Keratinocyte (primary cell): ENCODE results near the gene ARID5B. TPM values are rescaled to one million over a fixed set of nuclear protein-coding genes. Genes with fewer than 3 reads are reported as not detected.

Experiments used
- DNase-seq: peaks from one replicate; pipeline ENCODE4 v3.0.0-alpha.2; 2011; ENCODE audit warnings: low read depth, missing footprints, low spot score
- FAIRE-seq: peaks from 2 replicates; lab custom pipeline; 2011; peaks lifted over from hg19 to GRCh38; lab: Jason Lieb, UNC
- H2AFZ ChIP-seq: 2 replicates; pipeline ENCODE4 v1.6.0; 2012; ENCODE audit warnings: low read length, control low read depth, inconsistent platforms; ENCODE audit not compliant: control insufficient read depth
- H3K27ac ChIP-seq: 2 replicates; pipeline ENCODE4 v1.5.1; 2011; ENCODE audit warnings: low read length; ENCODE audit not compliant: control insufficient read depth, insufficient read depth
- H3K27me3 ChIP-seq: 3 replicates; pipeline ENCODE4 v1.6.0; 2011; ENCODE audit warnings: low read length; ENCODE audit not compliant: control insufficient read depth, insufficient read depth; ENCODE audit errors: extremely low read depth
- H3K36me3 ChIP-seq, 2 experiments: 2 replicates in 1 of 2; 3 replicates in 1 of 2; pipeline ENCODE4 v1.5.1; 2011; ENCODE audit warnings: low read length in 2 of 2, mild to moderate bottlenecking in 1 of 2; ENCODE audit not compliant: control insufficient read depth in 2 of 2, insufficient read depth in 2 of 2; ENCODE audit errors: extremely low read depth in 1 of 2
- H3K4me1 ChIP-seq: 3 replicates; pipeline ENCODE4 v1.5.1; 2011; ENCODE audit warnings: low read length; ENCODE audit not compliant: control insufficient read depth, insufficient read depth; ENCODE audit errors: extremely low read depth
- H3K4me2 ChIP-seq: 3 replicates; pipeline ENCODE4 v1.6.0; 2011; ENCODE audit warnings: low read depth, low read length; ENCODE audit not compliant: control insufficient read depth, insufficient read depth; ENCODE audit errors: extremely low read depth
- H3K4me3 ChIP-seq, 3 experiments: fragments of 200-600 bp in 1 of 3; sonication (generic) in 1 of 3; 2 replicates in 2 of 3; 3 replicates in 1 of 3; pipeline ENCODE4 v1.5.1; 2011 to 2016; ENCODE audit warnings: low read length in 3 of 3, mild to moderate bottlenecking in 3 of 3, control low read depth in 2 of 3, inconsistent platforms in 1 of 3, low read depth in 1 of 3, mixed read lengths in 1 of 3, mixed run types in 1 of 3, moderate library complexity in 1 of 3; ENCODE audit not compliant: control insufficient read depth in 2 of 3, insufficient read depth in 2 of 3; ENCODE audit errors: extremely low read depth in 1 of 3
- H3K79me2 ChIP-seq: 2 replicates; pipeline ENCODE4 v1.6.0; 2012; ENCODE audit warnings: low read length; ENCODE audit not compliant: control insufficient read depth, insufficient read depth
- H3K9ac ChIP-seq: 3 replicates; pipeline ENCODE4 v1.6.0; 2011; ENCODE audit warnings: low read length; ENCODE audit not compliant: control insufficient read depth, insufficient read depth; ENCODE audit errors: extremely low read depth
- H3K9me1 ChIP-seq: 3 replicates; pipeline ENCODE4 v1.6.0; 2011; ENCODE audit warnings: low read length; ENCODE audit not compliant: control insufficient read depth, insufficient read depth; ENCODE audit errors: extremely low read depth
- H3K9me3 ChIP-seq: 2 replicates; pipeline ENCODE4 v1.5.1; 2012; ENCODE audit warnings: low read depth, low read length; ENCODE audit not compliant: control insufficient read depth
- H4K20me1 ChIP-seq: 3 replicates; pipeline ENCODE4 v1.6.0; 2011; ENCODE audit warnings: low read length; ENCODE audit not compliant: control insufficient read depth, insufficient read depth; ENCODE audit errors: extremely low read depth
- CTCF ChIP-seq, 3 experiments: IDR thresholded peaks in 1 of 3; conservative IDR thresholded peaks in 1 of 3; optimal IDR thresholded peaks in 1 of 3; 2 replicates in 2 of 3; 3 replicates in 1 of 3; pipeline versions ENCODE3 to v1.5.1; 2011; ENCODE audit warnings: low read length in 3 of 3, mild to moderate bottlenecking in 3 of 3, moderate library complexity in 2 of 3, control low read depth in 1 of 3, inconsistent platforms in 1 of 3; ENCODE audit not compliant: insufficient read depth in 2 of 3; ENCODE audit errors: extremely low read depth in 1 of 3
- EZH2 ChIP-seq: IDR thresholded peaks from one replicate; pipeline ENCODE4 v1.6.1; 2012; ENCODE audit warnings: inconsistent platforms, mild to moderate bottlenecking, low read length, moderate library complexity
- dilution Hi-C: fragments of 300-500 bp; cut with MboI; formaldehyde crosslinking; loops from one replicate; pipeline ENCODE4 v1.7.0; 2020; ENCODE audit warnings: low sequenced_read_pairs; ENCODE audit not compliant: extremely low pct_ligation_motif_present
- polyA plus RNA-seq, 5 experiments: library from polyadenylated mRNA; depleted of rRNA in 3 of 5; stranded (reverse) in 3 of 5; stranded (forward) in 1 of 5; unstranded in 1 of 5; fragments of >200 nt; gene quantifications; 1 replicate in 1 of 5; 2 replicates in 3 of 5; 3 replicates in 1 of 5; pipeline versions ENCODE4 v1.2.1 to v1.2.3, GENCODE V29; 2011 to 2012; ENCODE audit warnings: missing spikeins in 2 of 5, low read depth in 1 of 5, low replicate concordance in 1 of 5

Gene ARID5B
- polyA plus RNA-seq, 1 donor (not counting 4 experiments of a cell fraction or from before 2014, with no cell fraction given) = 7.0 TPM

- dilution Hi-C loops = no loop called here
- Histone ChIP-seq H3K9ac (no peak overlapping the region), H3K9me3 (no peaks in the 10 kb centered on the region), H3K4me2 (no peak overlapping the region), H3K27ac (no peak overlapping the region), H3K4me1 (peaks cover 12% of the 10 kb centered on the region), H3K4me3 (no peak overlapping the region), H3K27me3 (no peaks in the 10 kb centered on the region), H2AFZ (no peak overlapping the region), H3K9me1 (no peaks in the 10 kb centered on the region), H3K36me3 (peaks cover 0 to 2% of the 10 kb centered on the region in 2 experiments), H4K20me1 (no peaks in the 10 kb centered on the region), H3K79me2 (peaks cover 4% of the 10 kb centered on the region)
- no peak for DNase-seq
- FAIRE-seq = no peak
- no peak for TF ChIP-seq CTCF (optimal IDR thresholded peaks at IDR 0.05 in 1 of 3, IDR thresholded peaks at IDR 0.05 in 1 of 3, conservative IDR thresholded peaks at IDR 0.05 in 1 of 3; ENCODE audit: extremely low read depth in 1 of 3, insufficient read depth in 2 of 3, low read length in 3 of 3)
- TF ChIP-seq EZH2 = no peak
Observed at GRCh38 chr10:61973169-61973568, 71.7 kb downstream of the ARID5B start.

- Histone ChIP-seq H3K4me2 (no peak overlapping the region), H3K4me1 (peaks cover 12% of the 10 kb centered on the region), H4K20me1 (no peaks in the 10 kb centered on the region), H3K9ac (no peak overlapping the region), H3K9me3 (no peaks in the 10 kb centered on the region), H3K9me1 (no peaks in the 10 kb centered on the region), H3K27me3 (no peaks in the 10 kb centered on the region), H3K79me2 (peaks cover 4% of the 10 kb centered on the region), H2AFZ (no peak overlapping the region), H3K27ac (no peak overlapping the region), H3K4me3 (no peak overlapping the region), H3K36me3 (peaks cover 0 to 3% of the 10 kb centered on the region in 2 experiments)
- TF ChIP-seq EZH2 = no peak
- TF ChIP-seq CTCF (optimal IDR thresholded peaks at IDR 0.05 in 1 of 3, IDR thresholded peaks at IDR 0.05 in 1 of 3, conservative IDR thresholded peaks at IDR 0.05 in 1 of 3; ENCODE audit: extremely low read depth in 1 of 3, insufficient read depth in 2 of 3, low read length in 3 of 3) = no peak
- dilution Hi-C loops = no loop called here
- DNase-seq (no peak), FAIRE-seq (no peak)
Observed at GRCh38 chr10:61973906-61974305, 72.4 kb downstream of the ARID5B start.
